ENCODE results near the gene GLP1R. TPM values are rescaled to one million over a fixed set of nuclear protein-coding genes. Genes with fewer than 3 reads are reported as not detected.

The GLP1R gene
- total and polyA plus RNA-seq, 4 donors = 0.06 to 1.3 (median 0.13) TPM

- H3K27me3 ChIP-seq (ENCODE audit: control insufficient read depth in 3 of 3, insufficient read depth in 3 of 3, low read length in 2 of 3) = peaks cover 0 to 3% (median 0%) of the 10 kb centered on the region in 3 donors
- no peak overlapping the region for H3K27ac ChIP-seq (ENCODE audit: low read depth in 1 of 2, low read length in 1 of 2)
- DNase-seq (no peak), ATAC-seq (ENCODE audit: insufficient read depth, low FRiP score) (no peak)
- H3K9me3 ChIP-seq (ENCODE audit: control insufficient read depth in 4 of 4, insufficient read depth in 3 of 4, low read length in 3 of 4) = no peaks in the 10 kb centered on the region
- no peak overlapping the region for H3K4me3 ChIP-seq
- no peaks in the 10 kb centered on the region for H3K36me3 ChIP-seq (ENCODE audit: control insufficient read depth in 4 of 4, insufficient read depth in 4 of 4, low read length in 4 of 4)
- 58 to 66% methylated on average over 10 of the region's 10 CpGs for WGBS, 2 donors
- H3K4me1 ChIP-seq (ENCODE audit: control insufficient read depth in 5 of 5, insufficient read depth in 5 of 5, low read length in 5 of 5) = no peaks in the 10 kb centered on the region
- H3K9ac ChIP-seq (ENCODE audit: insufficient read depth in 1 of 2, low read length in 2 of 2) = no peak overlapping the region
- TF ChIP-seq CTCF (IDR thresholded peaks at IDR 0.05; ENCODE audit: control extremely low read depth, extremely low read depth) = no peak
These were observed 13.6 kb downstream of the GLP1R start for GRCh38 chr6:39062014-39062740.

GRCh38 chr6:39063526-39063925, 14.9 kb downstream of the GLP1R start:
- WGBS, 2 donors = 65 to 100% methylated on average over 1 of the region's 1 CpG
- no peaks in the 10 kb centered on the region for H3K9me3 ChIP-seq (ENCODE audit: control insufficient read depth in 4 of 4, insufficient read depth in 3 of 4, low read length in 3 of 4)
- no peak for DNase-seq
- H3K27ac ChIP-seq (ENCODE audit: low read depth in 1 of 2, low read length in 1 of 2) = no peak overlapping the region
- H3K4me1 ChIP-seq (ENCODE audit: control insufficient read depth in 5 of 5, insufficient read depth in 5 of 5, low read length in 5 of 5) = no peaks in the 10 kb centered on the region
- H3K4me3 ChIP-seq = no peak overlapping the region
- ATAC-seq (ENCODE audit: insufficient read depth, low FRiP score) = no peak
- TF ChIP-seq CTCF (IDR thresholded peaks at IDR 0.05; ENCODE audit: control extremely low read depth, extremely low read depth) = no peak
- no peaks in the 10 kb centered on the region for H3K36me3 ChIP-seq (ENCODE audit: control insufficient read depth in 4 of 4, insufficient read depth in 4 of 4, low read length in 4 of 4)
- H3K9ac ChIP-seq (ENCODE audit: insufficient read depth in 1 of 2, low read length in 2 of 2) = no peak overlapping the region
- peaks cover 0 to 3% (median 0%) of the 10 kb centered on the region in 3 donors for H3K27me3 ChIP-seq (ENCODE audit: control insufficient read depth in 3 of 3, insufficient read depth in 3 of 3, low read length in 2 of 3)

- DNase-seq = no peak
These were observed 17.0 kb downstream of the GLP1R start for GRCh38 chr6:39065561-39065960.

More at GRCh38 chr6:39065561-39065960, 17.0 kb downstream of the GLP1R start:
- Histone ChIP-seq H3K9me3 (ENCODE audit: control insufficient read depth in 4 of 4, insufficient read depth in 3 of 4, low read length in 3 of 4) (no peaks in the 10 kb centered on the region), H3K9ac (ENCODE audit: insufficient read depth in 1 of 2, low read length in 2 of 2) (no peak overlapping the region), H3K4me1 (ENCODE audit: control insufficient read depth in 5 of 5, insufficient read depth in 5 of 5, low read length in 5 of 5) (no peaks in the 10 kb centered on the region), H3K4me3 (no peak overlapping the region), H3K27me3 (ENCODE audit: control insufficient read depth in 3 of 3, insufficient read depth in 3 of 3, low read length in 2 of 3) (peaks cover 0 to 3% (median 0%) of the 10 kb centered on the region in 3 donors), H3K27ac (ENCODE audit: low read depth in 1 of 2, low read length in 1 of 2) (no peak overlapping the region), H3K36me3 (ENCODE audit: control insufficient read depth in 4 of 4, insufficient read depth in 4 of 4, low read length in 4 of 4) (no peaks in the 10 kb centered on the region)
- ATAC-seq (ENCODE audit: insufficient read depth, low FRiP score) = no peak
- WGBS, 2 donors = 92 to 93% methylated on average over 8 of the region's 8 CpGs
- no peak for TF ChIP-seq CTCF (IDR thresholded peaks at IDR 0.05; ENCODE audit: control extremely low read depth, extremely low read depth)

Measured in lung (tissue), 12 donors.